Measurements from ENCODE around the gene ZNF277.

Gene ZNF277

GRCh38 chr7:112262036-112262435, 55.5 kb downstream of the ZNF277 start:
- Histone ChIP-seq H3K36me3 (ENCODE audit: insufficient read depth, low read length) (no peaks in the 10 kb centered on the region), H3K4me3 (ENCODE audit: low read length) (no peak overlapping the region), H3K4me2 (ENCODE audit: low read length) (no peak overlapping the region), H3K27me3 (ENCODE audit: control insufficient read depth, insufficient read depth, low read length) (no peaks in the 10 kb centered on the region), H3K9ac (ENCODE audit: low read depth, low read length) (no peak overlapping the region), H3K9me3 (replicated peaks; ENCODE audit: low read length) (no peaks in the 10 kb centered on the region), H3K4me1 (ENCODE audit: control insufficient read depth, insufficient read depth, low read length) (peaks cover 3% of the 10 kb centered on the region)

GRCh38 chr7:112262855-112263487, 56.5 kb downstream of the ZNF277 start:
- H3K27me3 ChIP-seq (ENCODE audit: control insufficient read depth, insufficient read depth, low read length), result no peaks in the 10 kb centered on the region
- peaks cover 5% of the 10 kb centered on the region for H3K4me1 ChIP-seq (ENCODE audit: control insufficient read depth, insufficient read depth, low read length)
- H3K4me3 ChIP-seq (ENCODE audit: low read length), result no peak overlapping the region
- H3K4me2 ChIP-seq (ENCODE audit: low read length), result no peak overlapping the region
- no peaks in the 10 kb centered on the region for H3K36me3 ChIP-seq (ENCODE audit: insufficient read depth, low read length)
- no peak overlapping the region for H3K9ac ChIP-seq (ENCODE audit: low read depth, low read length)
- no peaks in the 10 kb centered on the region for H3K9me3 ChIP-seq (replicated peaks; ENCODE audit: low read length)

- H3K9ac ChIP-seq (ENCODE audit: low read depth, low read length), result no peak overlapping the region
- peaks cover 5% of the 10 kb centered on the region for H3K4me1 ChIP-seq (ENCODE audit: control insufficient read depth, insufficient read depth, low read length)
- no peak overlapping the region for H3K4me3 ChIP-seq (ENCODE audit: low read length)
- H3K9me3 ChIP-seq (replicated peaks; ENCODE audit: low read length), result no peaks in the 10 kb centered on the region
- no peaks in the 10 kb centered on the region for H3K36me3 ChIP-seq (ENCODE audit: insufficient read depth, low read length)
- no peaks in the 10 kb centered on the region for H3K27me3 ChIP-seq (ENCODE audit: control insufficient read depth, insufficient read depth, low read length)
- H3K4me2 ChIP-seq (ENCODE audit: low read length), result no peak overlapping the region
These were observed 57.0 kb downstream of the ZNF277 start for GRCh38 chr7:112263519-112263918.

GRCh38 chr7:112266141-112266540, 59.6 kb downstream of the ZNF277 start:
- H3K4me2 ChIP-seq (ENCODE audit: low read length), result peak overlapping the region; percentile 22
- H3K9me3 ChIP-seq (replicated peaks; ENCODE audit: low read length), result no peaks in the 10 kb centered on the region
- peaks cover 5% of the 10 kb centered on the region for H3K4me1 ChIP-seq (ENCODE audit: control insufficient read depth, insufficient read depth, low read length)
- no peak overlapping the region for H3K9ac ChIP-seq (ENCODE audit: low read depth, low read length)
- H3K27me3 ChIP-seq (ENCODE audit: control insufficient read depth, insufficient read depth, low read length), result no peaks in the 10 kb centered on the region
- H3K36me3 ChIP-seq (ENCODE audit: insufficient read depth, low read length), result no peaks in the 10 kb centered on the region
- no peak overlapping the region for H3K4me3 ChIP-seq (ENCODE audit: low read length)

GRCh38 chr7:112266595-112267270, 60.2 kb downstream of the ZNF277 start:
- Histone ChIP-seq H3K4me2 (ENCODE audit: low read length) (peak overlapping the region; percentile 22), H3K36me3 (ENCODE audit: insufficient read depth, low read length) (no peaks in the 10 kb centered on the region), H3K27me3 (ENCODE audit: control insufficient read depth, insufficient read depth, low read length) (no peaks in the 10 kb centered on the region), H3K9me3 (replicated peaks; ENCODE audit: low read length) (no peaks in the 10 kb centered on the region), H3K9ac (ENCODE audit: low read depth, low read length) (no peak overlapping the region), H3K4me1 (ENCODE audit: control insufficient read depth, insufficient read depth, low read length) (peaks cover 5% of the 10 kb centered on the region), H3K4me3 (ENCODE audit: low read length) (no peak overlapping the region)

- Histone ChIP-seq H3K9me3 (replicated peaks; ENCODE audit: low read length) (no peaks in the 10 kb centered on the region), H3K4me3 (ENCODE audit: low read length) (no peak overlapping the region), H3K4me2 (ENCODE audit: low read length) (no peak overlapping the region), H3K36me3 (ENCODE audit: insufficient read depth, low read length) (no peaks in the 10 kb centered on the region), H3K4me1 (ENCODE audit: control insufficient read depth, insufficient read depth, low read length) (peaks cover 5% of the 10 kb centered on the region), H3K9ac (ENCODE audit: low read depth, low read length) (no peak overlapping the region), H3K27me3 (ENCODE audit: control insufficient read depth, insufficient read depth, low read length) (no peaks in the 10 kb centered on the region)
These were observed 61.6 kb downstream of the ZNF277 start for GRCh38 chr7:112267944-112268691.

GRCh38 chr7:112271162-112271561, 64.7 kb downstream of the ZNF277 start:
- no peaks in the 10 kb centered on the region for H3K9me3 ChIP-seq (replicated peaks; ENCODE audit: low read length)
- H3K4me1 ChIP-seq (ENCODE audit: control insufficient read depth, insufficient read depth, low read length), result peaks cover 5% of the 10 kb centered on the region
- H3K27me3 ChIP-seq (ENCODE audit: control insufficient read depth, insufficient read depth, low read length), result no peaks in the 10 kb centered on the region
- H3K9ac ChIP-seq (ENCODE audit: low read depth, low read length), result no peak overlapping the region
- H3K36me3 ChIP-seq (ENCODE audit: insufficient read depth, low read length), result no peaks in the 10 kb centered on the region
- H3K4me3 ChIP-seq (ENCODE audit: low read length), result no peak overlapping the region
- H3K4me2 ChIP-seq (ENCODE audit: low read length), result no peak overlapping the region

GRCh38 chr7:112272921-112273561, 66.5 kb downstream of the ZNF277 start:
- H3K9me3 ChIP-seq (replicated peaks; ENCODE audit: low read length), result no peaks in the 10 kb centered on the region
- no peak overlapping the region for H3K9ac ChIP-seq (ENCODE audit: low read depth, low read length)
- no peak overlapping the region for H3K4me3 ChIP-seq (ENCODE audit: low read length)
- no peaks in the 10 kb centered on the region for H3K27me3 ChIP-seq (ENCODE audit: control insufficient read depth, insufficient read depth, low read length)
- no peaks in the 10 kb centered on the region for H3K36me3 ChIP-seq (ENCODE audit: insufficient read depth, low read length)
- H3K4me2 ChIP-seq (ENCODE audit: low read length), result no peak overlapping the region
- H3K4me1 ChIP-seq (ENCODE audit: control insufficient read depth, insufficient read depth, low read length), result no peaks in the 10 kb centered on the region

- Histone ChIP-seq H3K9ac (ENCODE audit: low read depth, low read length) (no peak overlapping the region), H3K4me3 (ENCODE audit: low read length) (no peak overlapping the region), H3K4me2 (ENCODE audit: low read length) (no peak overlapping the region), H3K4me1 (ENCODE audit: control insufficient read depth, insufficient read depth, low read length) (no peaks in the 10 kb centered on the region), H3K27me3 (ENCODE audit: control insufficient read depth, insufficient read depth, low read length) (no peaks in the 10 kb centered on the region), H3K36me3 (ENCODE audit: insufficient read depth, low read length) (no peaks in the 10 kb centered on the region), H3K9me3 (replicated peaks; ENCODE audit: low read length) (no peaks in the 10 kb centered on the region)
These were observed 72.5 kb downstream of the ZNF277 start for GRCh38 chr7:112279042-112279441.

- Histone ChIP-seq H3K27me3 (ENCODE audit: control insufficient read depth, insufficient read depth, low read length) (no peaks in the 10 kb centered on the region), H3K36me3 (ENCODE audit: insufficient read depth, low read length) (no peaks in the 10 kb centered on the region), H3K9me3 (replicated peaks; ENCODE audit: low read length) (no peaks in the 10 kb centered on the region), H3K4me1 (ENCODE audit: control insufficient read depth, insufficient read depth, low read length) (no peaks in the 10 kb centered on the region), H3K9ac (ENCODE audit: low read depth, low read length) (no peak overlapping the region), H3K4me3 (ENCODE audit: low read length) (no peak overlapping the region), H3K4me2 (ENCODE audit: low read length) (no peak overlapping the region)
These were observed 73.8 kb downstream of the ZNF277 start for GRCh38 chr7:112280267-112280666.

GRCh38 chr7:112282476-112283188, 76.1 kb downstream of the ZNF277 start:
- no peak overlapping the region for H3K4me2 ChIP-seq (ENCODE audit: low read length)
- H3K4me3 ChIP-seq (ENCODE audit: low read length), result no peak overlapping the region
- no peaks in the 10 kb centered on the region for H3K4me1 ChIP-seq (ENCODE audit: control insufficient read depth, insufficient read depth, low read length)
- no peaks in the 10 kb centered on the region for H3K9me3 ChIP-seq (replicated peaks; ENCODE audit: low read length)
- no peak overlapping the region for H3K9ac ChIP-seq (ENCODE audit: low read depth, low read length)
- H3K36me3 ChIP-seq (ENCODE audit: insufficient read depth, low read length), result no peaks in the 10 kb centered on the region
- H3K27me3 ChIP-seq (ENCODE audit: control insufficient read depth, insufficient read depth, low read length), result no peaks in the 10 kb centered on the region
